ENCODE measurements around the gene C18orf54. TPM values are rescaled to one million over a fixed set of nuclear protein-coding genes. Genes with fewer than 3 reads are reported as not detected.
"Not testable (repeated sequence)": the region's sequence is repeated elsewhere in the genome, so short reads cannot be mapped to it uniquely, and the experiment has no call there.

C18orf54 gene
- total RNA-seq = 3.9 TPM
- long read RNA-seq, partial matches to known transcripts = 0 of 1 reads
- long read RNA-seq, other reads (novel, unspliced or antisense) = 0 of 1 reads

- no peaks in the 10 kb centered on the region for H3K9me3 ChIP-seq
- ATAC-seq = peak; percentile 98 to 100
- intact Hi-C loops (cut with DNase I) = no loop called here
- DNase-seq = peak; percentile 90
- H3K4me1 ChIP-seq = peaks cover 8% of the 10 kb centered on the region
- H3K27ac ChIP-seq = peak within 1 kb of the TSS; percentile 65
- H3K27me3 ChIP-seq (ENCODE audit: low read depth) = no peaks in the 10 kb centered on the region
- H3K4me3 ChIP-seq = peak within 1 kb of the TSS; percentile 67
- TF ChIP-seq, protein P1, sequence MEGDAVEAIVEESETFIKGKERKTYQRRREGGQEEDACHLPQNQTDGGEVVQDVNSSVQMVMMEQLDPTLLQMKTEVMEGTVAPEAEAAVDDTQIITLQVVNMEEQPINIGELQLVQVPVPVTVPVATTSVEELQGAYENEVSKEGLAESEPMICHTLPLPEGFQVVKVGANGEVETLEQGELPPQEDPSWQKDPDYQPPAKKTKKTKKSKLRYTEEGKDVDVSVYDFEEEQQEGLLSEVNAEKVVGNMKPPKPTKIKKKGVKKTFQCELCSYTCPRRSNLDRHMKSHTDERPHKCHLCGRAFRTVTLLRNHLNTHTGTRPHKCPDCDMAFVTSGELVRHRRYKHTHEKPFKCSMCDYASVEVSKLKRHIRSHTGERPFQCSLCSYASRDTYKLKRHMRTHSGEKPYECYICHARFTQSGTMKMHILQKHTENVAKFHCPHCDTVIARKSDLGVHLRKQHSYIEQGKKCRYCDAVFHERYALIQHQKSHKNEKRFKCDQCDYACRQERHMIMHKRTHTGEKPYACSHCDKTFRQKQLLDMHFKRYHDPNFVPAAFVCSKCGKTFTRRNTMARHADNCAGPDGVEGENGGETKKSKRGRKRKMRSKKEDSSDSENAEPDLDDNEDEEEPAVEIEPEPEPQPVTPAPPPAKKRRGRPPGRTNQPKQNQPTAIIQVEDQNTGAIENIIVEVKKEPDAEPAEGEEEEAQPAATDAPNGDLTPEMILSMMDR (IDR thresholded peaks at IDR 0.05) = peak; percentile 39
- H3K36me3 ChIP-seq = no peaks in the 10 kb centered on the region
Measured at GRCh38 chr18:54357660-54358494, at the start of gene C18orf54, which contains the start of gene STARD6. Gene C18orf54, plus strand, starts transcription at chr18:54357906. Its CDS starts 2,667 bp downstream, at chr18:54360573. Gene STARD6, minus strand, starts transcription at chr18:54357858. Its CDS starts 3,285 bp downstream, at chr18:54354573.

GRCh38 chr18:54309564-54309963 is 48.1 kb upstream of the C18orf54 start:
- H3K27ac ChIP-seq; H3K27me3 ChIP-seq (ENCODE audit: low read depth); intact Hi-C loops (cut with DNase I); DNase-seq; H3K4me1 ChIP-seq; ATAC-seq; H3K9me3 ChIP-seq; H3K36me3 ChIP-seq; H3K4me3 ChIP-seq: not testable (repeated sequence)

DNA sequence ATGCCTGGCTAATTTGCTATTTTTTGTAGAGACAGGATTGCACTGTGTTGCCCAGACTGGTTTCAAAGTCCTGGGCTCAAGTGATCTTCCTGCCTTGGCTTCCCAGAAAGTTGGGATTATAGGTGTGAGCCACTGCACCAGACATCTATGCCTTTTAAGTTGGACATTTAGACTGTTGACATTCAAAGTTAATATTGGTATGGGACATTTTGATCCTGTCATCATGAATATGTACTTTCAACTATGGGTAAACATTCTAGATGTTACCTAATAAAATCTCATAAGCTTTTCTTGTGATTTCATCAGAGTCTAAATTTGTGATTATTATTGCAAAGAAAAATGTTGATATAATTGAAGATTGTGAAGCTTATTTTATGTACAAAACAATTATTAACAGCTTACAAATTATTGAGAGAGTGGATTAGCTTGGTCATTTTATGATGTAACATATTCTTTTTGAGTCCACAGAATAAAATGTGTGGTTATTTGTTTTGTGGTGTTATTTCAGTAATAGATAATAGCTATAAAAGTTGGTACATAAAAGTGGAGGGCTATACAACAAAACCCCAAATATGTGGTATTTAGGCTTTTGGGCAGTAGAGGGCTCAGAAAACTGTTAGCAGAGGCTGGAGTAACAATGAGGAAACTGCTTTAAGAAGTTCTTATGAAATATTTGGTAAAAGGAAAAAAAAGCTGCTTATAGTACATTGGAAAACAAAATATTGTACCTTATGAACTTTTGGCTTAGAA is 41.5 kb upstream of the C18orf54 start:
- H3K4me1 ChIP-seq = no peaks in the 10 kb centered on the region
- DNase-seq = no peak
- H3K4me3 ChIP-seq = no peak overlapping the region
- H3K36me3 ChIP-seq = no peaks in the 10 kb centered on the region
- no peaks in the 10 kb centered on the region for H3K27me3 ChIP-seq (ENCODE audit: low read depth)
- no peak for ATAC-seq
- TF ChIP-seq, protein P1 (IDR thresholded peaks at IDR 0.05) = no peak
- H3K9me3 ChIP-seq = no peaks in the 10 kb centered on the region
- H3K27ac ChIP-seq = no peak overlapping the region
- intact Hi-C loops (cut with DNase I) = no loop called here

DNA sequence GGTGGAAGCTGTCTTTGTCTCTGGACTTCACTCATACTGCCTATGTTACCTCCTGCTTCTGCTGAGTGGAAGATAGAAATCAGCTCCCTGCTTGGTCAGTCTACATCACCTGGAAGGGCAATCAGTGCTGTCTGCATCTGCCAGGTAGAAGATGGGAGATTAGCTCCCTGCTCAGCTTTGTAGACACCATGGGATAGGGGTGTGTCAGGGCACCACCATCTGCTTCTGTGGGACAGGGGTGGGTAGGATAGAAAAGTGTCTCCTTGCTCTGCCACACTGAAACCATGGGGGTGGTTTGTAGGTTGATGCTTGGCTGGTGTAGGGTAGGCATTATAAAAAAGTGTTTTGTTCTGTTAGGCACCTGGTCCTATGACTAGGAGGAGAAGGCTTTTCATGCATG is 34.1 kb upstream of the C18orf54 start:
- DNase-seq (no peak), ATAC-seq (no peak)
- H3K36me3 ChIP-seq = no peaks in the 10 kb centered on the region
- no peaks in the 10 kb centered on the region for H3K9me3 ChIP-seq
- TF ChIP-seq, protein P1 (IDR thresholded peaks at IDR 0.05) = no peak
- no peaks in the 10 kb centered on the region for H3K27me3 ChIP-seq (ENCODE audit: low read depth)
- no peaks in the 10 kb centered on the region for H3K4me1 ChIP-seq
- no peak overlapping the region for H3K4me3 ChIP-seq
- intact Hi-C loops (cut with DNase I) = no loop called here
- no peak overlapping the region for H3K27ac ChIP-seq

- intact Hi-C loops (cut with DNase I) = no loop called here
- Histone ChIP-seq H3K4me3 (no peak overlapping the region), H3K27me3 (ENCODE audit: low read depth) (no peaks in the 10 kb centered on the region), H3K9me3 (no peaks in the 10 kb centered on the region), H3K4me1 (no peaks in the 10 kb centered on the region), H3K27ac (no peak overlapping the region), H3K36me3 (no peaks in the 10 kb centered on the region)
- TF ChIP-seq, protein P1 (IDR thresholded peaks at IDR 0.05) = no peak
- no peak for DNase-seq
- no peak for ATAC-seq
Measured at GRCh38 chr18:54323970-54324369, 33.7 kb upstream of the C18orf54 start.

All from lower lobe of right lung (tissue), 2 donors.